GM19023 (cell line): ENCODE results near the gene SYT13.

Source experiments
- ATAC-seq: cut with Tn5 transposase; IDR thresholded peaks from one replicate; pipeline ENCODE4 v1.9.1; 2021; ENCODE audit warnings: mild to moderate bottlenecking, moderate library complexity; ENCODE audit not compliant: unreplicated experiment

Gene SYT13

DNA sequence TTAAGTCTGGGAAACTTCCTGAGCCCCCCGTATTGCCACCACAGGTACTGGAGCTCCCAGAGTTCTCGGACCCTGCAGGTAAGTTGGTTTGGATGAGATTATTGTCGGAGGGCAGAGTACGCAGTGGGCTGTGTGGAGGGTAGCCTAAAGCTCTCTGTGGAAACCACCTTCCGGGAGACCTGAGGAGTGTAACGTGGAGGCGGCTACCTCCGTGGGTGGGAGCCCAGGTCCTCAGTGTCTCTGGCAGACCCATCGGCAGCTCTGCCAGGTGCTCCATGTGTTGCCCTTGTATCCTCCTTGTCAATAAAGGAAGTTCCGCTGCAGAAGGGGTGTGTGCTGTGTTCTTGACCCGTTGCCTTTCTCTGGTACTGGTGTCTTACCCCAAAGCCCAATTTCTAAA, 61.4 kb downstream of the SYT13 start:
- ATAC-seq = no peak

DNA sequence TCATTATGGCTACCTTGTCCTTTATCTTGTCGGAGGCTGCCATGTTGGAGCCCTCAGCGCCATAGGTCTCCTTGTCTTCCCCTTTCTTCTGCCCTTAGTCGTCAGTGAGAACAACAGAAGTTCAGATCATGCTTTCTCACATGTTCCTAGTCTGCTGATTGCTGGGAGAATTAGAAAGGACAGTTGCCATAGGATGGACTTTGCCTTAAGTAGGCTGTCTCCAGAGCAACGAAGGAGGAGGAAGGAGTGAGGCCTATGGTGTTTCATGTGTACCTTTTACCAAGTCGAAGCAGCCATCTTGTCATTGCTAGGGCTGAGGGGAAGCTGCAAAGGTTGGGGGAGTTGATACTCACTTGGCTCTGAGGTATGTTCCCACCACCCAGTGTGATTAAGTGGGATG, 62.6 kb downstream of the SYT13 start:
- no peak for ATAC-seq

GRCh38 chr11:45219411-45219810, 66.7 kb downstream of the SYT13 start:
- ATAC-seq = no peak

DNA sequence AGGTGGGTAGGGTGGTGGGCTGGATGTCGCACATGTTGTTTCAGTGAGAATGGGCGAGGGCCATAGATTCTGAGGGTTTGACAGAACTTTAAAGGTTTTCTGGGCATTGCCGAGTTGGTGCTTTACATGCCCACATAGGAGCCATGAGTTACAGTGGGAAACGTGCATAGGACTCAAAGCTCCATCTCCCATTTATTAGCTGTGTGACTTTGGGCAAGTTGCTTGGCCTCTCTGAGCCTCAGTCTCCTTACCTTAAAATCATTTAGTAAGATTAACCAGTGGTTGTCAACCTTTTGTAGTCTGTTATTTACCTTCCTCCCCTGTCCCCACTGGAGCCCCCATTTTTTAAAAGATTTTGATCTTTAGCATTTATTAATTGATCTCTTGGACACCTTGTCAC, 67.4 kb downstream of the SYT13 start:
- ATAC-seq = no peak

DNA sequence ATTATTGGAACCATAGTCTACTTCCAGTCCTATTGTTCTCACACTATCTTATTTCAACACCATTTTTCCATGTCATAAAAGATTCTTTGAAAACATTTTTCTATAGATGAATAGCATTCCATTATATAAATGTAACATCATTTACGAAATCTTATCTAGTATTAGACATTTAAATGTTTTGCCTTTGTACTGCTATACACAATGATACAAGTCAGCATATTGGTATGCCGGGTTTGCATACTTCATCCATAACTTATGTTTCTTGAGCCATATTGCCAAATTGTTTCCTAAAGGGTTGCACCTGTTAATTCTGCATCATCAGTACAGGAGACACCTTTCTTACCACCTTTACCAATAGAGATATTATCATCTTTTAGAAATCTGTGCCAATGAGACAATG, 68.2 kb downstream of the SYT13 start:
- ATAC-seq = no peak

DNA sequence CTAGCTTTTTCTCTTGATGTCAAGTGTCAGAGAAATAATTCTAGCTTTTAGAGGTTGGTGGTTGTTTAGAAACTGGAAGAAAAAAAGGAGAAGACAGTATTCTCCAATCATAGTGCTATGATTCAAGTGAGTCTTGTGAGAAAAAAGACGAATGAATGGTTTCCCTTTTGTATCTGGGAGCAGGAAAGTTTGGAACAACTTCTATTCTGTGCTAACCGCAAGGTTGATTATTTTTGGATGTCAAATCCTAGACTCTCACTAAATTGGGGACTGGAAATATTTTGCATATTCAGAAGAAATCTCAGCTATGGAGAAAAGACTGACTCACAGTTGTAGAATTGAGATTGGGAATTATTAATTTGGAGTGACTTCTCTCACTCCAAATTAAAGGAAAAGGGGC, 69.2 kb downstream of the SYT13 start:
- ATAC-seq = no peak

DNA sequence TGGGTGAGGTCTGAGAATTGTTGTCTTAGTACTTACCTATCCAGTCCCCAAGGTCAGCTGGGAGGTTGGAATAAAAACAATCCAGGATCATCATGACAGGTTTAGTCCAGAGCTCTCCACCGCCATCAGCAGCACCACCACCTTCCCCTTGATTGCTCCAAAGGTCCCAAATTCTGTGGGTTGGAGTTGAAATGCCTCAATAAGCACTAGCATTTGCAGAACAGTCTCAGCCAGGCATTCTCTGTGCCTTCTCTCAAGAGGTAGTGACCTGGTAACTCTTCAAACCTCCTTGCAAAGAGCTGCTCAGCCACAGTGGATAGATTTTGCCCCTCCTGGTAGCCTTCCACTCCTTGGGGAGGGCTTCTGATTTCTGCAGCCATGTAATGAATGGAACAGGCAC, 70.1 kb downstream of the SYT13 start:
- ATAC-seq = no peak

DNA sequence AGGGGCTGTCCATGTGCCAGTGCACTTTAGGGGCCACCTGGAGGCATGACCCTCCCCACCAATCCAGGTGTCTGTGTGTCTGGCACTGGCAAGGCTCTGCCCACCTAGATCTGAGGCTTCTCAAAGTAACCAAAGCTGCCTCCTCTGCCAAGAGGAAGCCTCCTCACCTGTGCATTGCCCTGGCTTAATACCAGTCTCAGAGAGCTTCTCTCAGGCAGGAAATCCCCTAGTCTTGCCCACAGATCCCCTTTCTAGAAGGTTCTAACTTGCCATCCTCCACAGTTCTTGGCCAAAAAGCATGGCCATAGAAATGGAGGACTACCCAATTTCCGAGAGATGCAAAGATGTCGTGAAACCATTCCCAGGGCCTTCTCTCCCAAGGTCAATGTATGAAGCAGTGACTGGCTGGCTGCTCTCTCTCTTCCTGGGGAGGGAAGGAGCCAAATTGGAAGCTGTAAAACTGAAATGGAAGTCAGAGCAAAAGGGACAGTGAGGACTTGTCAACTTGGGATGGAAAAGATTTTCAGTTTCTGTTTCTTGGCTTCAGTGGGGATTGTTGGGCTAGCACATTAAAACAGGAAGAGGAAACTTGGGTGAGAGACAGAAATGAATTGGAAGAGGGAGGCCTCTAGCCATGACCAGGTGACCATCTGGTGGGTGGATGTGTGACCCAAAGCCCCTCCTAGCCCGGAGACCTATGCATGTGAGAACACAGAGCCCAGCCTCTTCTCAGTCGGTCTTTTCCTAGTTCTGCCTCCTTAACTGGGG, 70.9 kb downstream of the SYT13 start:
- no peak for ATAC-seq

GRCh38 chr11:45213717-45214116, 72.4 kb downstream of the SYT13 start:
- ATAC-seq = no peak

GRCh38 chr11:45213316-45213665, 72.8 kb downstream of the SYT13 start:
- no peak for ATAC-seq

GRCh38 chr11:45212566-45213315, 73.4 kb downstream of the SYT13 start:
- no peak for ATAC-seq

GRCh38 chr11:45211732-45212131, 74.4 kb downstream of the SYT13 start:
- no peak for ATAC-seq

GRCh38 chr11:45210846-45211245, 75.3 kb downstream of the SYT13 start:
- no peak for ATAC-seq

GRCh38 chr11:45209891-45210699, 76.0 kb downstream of the SYT13 start:
- no peak for ATAC-seq

GRCh38 chr11:45209000-45209879, 76.9 kb downstream of the SYT13 start:
- no peak for ATAC-seq

GRCh38 chr11:45208135-45208534, 78.0 kb downstream of the SYT13 start:
- ATAC-seq = no peak

- ATAC-seq = no peak
These were observed 80.2 kb downstream of the SYT13 start for GRCh38 chr11:45205978-45206377.

DNA sequence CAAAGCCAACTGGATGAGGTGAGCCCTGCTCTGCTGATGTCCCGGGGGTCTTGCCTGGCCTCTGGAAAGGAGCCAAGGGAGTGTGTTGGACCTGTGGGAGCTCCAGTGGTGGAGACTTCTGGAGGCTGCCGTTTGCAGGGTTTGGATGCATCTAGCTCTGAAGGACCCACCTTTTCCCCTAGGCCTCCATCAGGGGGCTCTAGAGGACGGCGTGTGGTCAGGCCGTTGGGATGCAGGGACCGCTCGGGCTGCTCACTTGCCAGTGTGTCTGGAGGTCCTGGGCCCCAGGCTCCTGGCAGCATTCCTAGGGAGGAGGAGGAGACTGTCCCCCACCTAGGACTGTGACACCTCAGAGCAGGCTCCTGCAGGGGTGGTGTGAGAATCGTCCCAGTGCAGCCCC, 81.4 kb downstream of the SYT13 start:
- ATAC-seq = no peak

DNA sequence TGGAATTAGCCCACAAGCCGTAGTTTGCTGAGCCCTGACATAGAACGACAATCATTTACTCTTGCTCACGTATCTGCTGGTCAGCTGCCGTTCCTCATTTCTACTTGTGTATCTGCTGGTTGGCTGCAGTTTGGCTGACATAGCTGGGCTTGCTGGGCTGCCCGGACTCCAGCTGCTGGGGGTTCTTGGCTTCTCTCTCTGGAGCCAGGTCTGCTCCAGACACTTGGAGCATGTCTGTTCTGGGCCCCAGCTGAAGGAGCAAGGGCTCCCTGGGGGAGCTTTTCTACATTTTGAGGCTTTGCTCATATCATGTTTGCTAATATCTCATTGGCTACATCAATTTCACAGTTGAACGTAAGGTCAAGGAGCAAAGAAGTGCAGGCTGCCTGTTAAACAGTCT, 92.4 kb downstream of the SYT13 start:
- ATAC-seq = no peak
